ENCODE results near the gene BMAL1.

Gene BMAL1

GRCh38 chr11:13354335-13354734 is 76.7 kb downstream of the BMAL1 start:
- no peaks in the 10 kb centered on the region for H3K36me3 Mint-ChIP-seq (ENCODE audit: low read depth)
- H3K4me3 Mint-ChIP-seq, result no peak overlapping the region
- H3K27ac Mint-ChIP-seq, result no peak overlapping the region
- no peak for DNase-seq
- H3K27me3 Mint-ChIP-seq (ENCODE audit: low read depth, poor library complexity), result peaks cover 2% of the 10 kb centered on the region
- no peak for TF ChIP-seq CTCF (IDR thresholded peaks at IDR 0.05)
- H3K9me3 Mint-ChIP-seq, result no peaks in the 10 kb centered on the region
- H3K4me1 Mint-ChIP-seq, result peaks cover 9% of the 10 kb centered on the region

GRCh38 chr11:13355191-13355590 is 77.6 kb downstream of the BMAL1 start:
- no peaks in the 10 kb centered on the region for H3K36me3 Mint-ChIP-seq (ENCODE audit: low read depth)
- no peak for TF ChIP-seq CTCF (IDR thresholded peaks at IDR 0.05)
- DNase-seq, result no peak
- H3K27ac Mint-ChIP-seq, result no peak overlapping the region
- no peak overlapping the region for H3K4me3 Mint-ChIP-seq
- H3K4me1 Mint-ChIP-seq, result peaks cover 7% of the 10 kb centered on the region
- no peaks in the 10 kb centered on the region for H3K9me3 Mint-ChIP-seq
- peaks cover 2% of the 10 kb centered on the region for H3K27me3 Mint-ChIP-seq (ENCODE audit: low read depth, poor library complexity)

- DNase-seq, result no peak
- H3K4me3 Mint-ChIP-seq, result no peak overlapping the region
- TF ChIP-seq CTCF (IDR thresholded peaks at IDR 0.05), result no peak
- H3K36me3 Mint-ChIP-seq (ENCODE audit: low read depth), result no peaks in the 10 kb centered on the region
- peaks cover 7% of the 10 kb centered on the region for H3K4me1 Mint-ChIP-seq
- H3K9me3 Mint-ChIP-seq, result no peaks in the 10 kb centered on the region
- no peak overlapping the region for H3K27ac Mint-ChIP-seq
- no peaks in the 10 kb centered on the region for H3K27me3 Mint-ChIP-seq (ENCODE audit: low read depth, poor library complexity)
Measured at GRCh38 chr11:13357232-13357631, 79.6 kb downstream of the BMAL1 start.

GRCh38 chr11:13358596-13359270 is 81.1 kb downstream of the BMAL1 start:
- no peak for DNase-seq
- TF ChIP-seq CTCF (IDR thresholded peaks at IDR 0.05), result no peak
- Mint-ChIP-seq H3K36me3 (ENCODE audit: low read depth) (no peaks in the 10 kb centered on the region), H3K4me1 (peaks cover 7% of the 10 kb centered on the region), H3K27ac (no peak overlapping the region), H3K4me3 (no peak overlapping the region), H3K27me3 (ENCODE audit: low read depth, poor library complexity) (peaks cover 3% of the 10 kb centered on the region), H3K9me3 (no peaks in the 10 kb centered on the region)

DNA sequence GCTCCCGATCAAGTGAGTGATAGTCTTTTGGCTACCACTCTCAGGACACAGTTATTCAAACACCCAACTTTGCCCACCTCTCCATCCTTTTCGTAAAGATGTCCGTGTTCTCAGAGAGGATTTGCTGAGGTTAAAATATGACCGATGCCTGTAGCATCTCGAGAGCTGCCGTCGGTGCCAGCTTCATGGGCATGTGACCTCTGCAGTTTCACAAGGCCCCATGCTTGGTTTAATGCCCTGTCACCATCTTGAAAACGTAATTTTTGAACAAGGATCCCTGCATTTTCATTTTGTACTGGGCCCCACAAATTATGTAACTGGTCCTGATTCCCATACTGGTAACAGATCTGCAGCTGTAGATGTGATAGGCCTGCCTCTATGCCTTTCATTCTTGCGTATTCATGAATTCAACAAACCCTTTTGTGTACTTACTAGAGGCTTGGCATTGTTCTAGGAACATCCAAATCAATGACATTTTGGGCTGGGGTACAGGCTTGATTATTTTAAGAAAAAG is 85.1 kb downstream of the BMAL1 start:
- TF ChIP-seq CTCF (IDR thresholded peaks at IDR 0.05), result no peak
- no peaks in the 10 kb centered on the region for H3K9me3 Mint-ChIP-seq
- H3K27me3 Mint-ChIP-seq (ENCODE audit: low read depth, poor library complexity), result peaks cover 3% of the 10 kb centered on the region
- peaks cover 7% of the 10 kb centered on the region for H3K4me1 Mint-ChIP-seq
- H3K27ac Mint-ChIP-seq, result no peak overlapping the region
- no peak overlapping the region for H3K4me3 Mint-ChIP-seq
- H3K36me3 Mint-ChIP-seq (ENCODE audit: low read depth), result no peaks in the 10 kb centered on the region
- DNase-seq, result no peak

- TF ChIP-seq CTCF (IDR thresholded peaks at IDR 0.05), result no peak
- H3K27ac Mint-ChIP-seq, result no peak overlapping the region
- no peaks in the 10 kb centered on the region for H3K36me3 Mint-ChIP-seq (ENCODE audit: low read depth)
- no peaks in the 10 kb centered on the region for H3K9me3 Mint-ChIP-seq
- H3K4me3 Mint-ChIP-seq, result no peak overlapping the region
- no peak for DNase-seq
- H3K27me3 Mint-ChIP-seq (ENCODE audit: low read depth, poor library complexity), result peaks cover 3% of the 10 kb centered on the region
- peaks cover 7% of the 10 kb centered on the region for H3K4me1 Mint-ChIP-seq
Measured at GRCh38 chr11:13364388-13364787, 86.8 kb downstream of the BMAL1 start.
